AG10803 (cell line): ENCODE results near the gene PRR5L.

Experiments used
- DNase-seq: peaks from one replicate; pipeline ENCODE4 v3.0.0; 2010; ENCODE audit warnings: low read depth
- H3K4me3 ChIP-seq: 2 replicates; pipeline ENCODE4 v1.5.1; 2011; ENCODE audit warnings: mild to moderate bottlenecking, low read length, control low read depth
- CTCF ChIP-seq: conservative IDR thresholded peaks from 2 replicates; pipeline ENCODE4 v1.5.1; 2011; ENCODE audit warnings: mild to moderate bottlenecking, low read length, control low read depth, inconsistent platforms

PRR5L gene

GRCh38 chr11:36459046-36459445 is 163.0 kb downstream of the PRR5L start:
- no peak for TF ChIP-seq CTCF
- DNase-seq = no peak
- H3K4me3 ChIP-seq = no peak overlapping the region

- no peak overlapping the region for H3K4me3 ChIP-seq
- no peak for DNase-seq
- TF ChIP-seq CTCF = no peak
These were observed 164.1 kb downstream of the PRR5L start for GRCh38 chr11:36460220-36460619.

GRCh38 chr11:36462321-36462720 is 166.2 kb downstream of the PRR5L start:
- no peak for DNase-seq
- no peak for TF ChIP-seq CTCF
- no peak overlapping the region for H3K4me3 ChIP-seq

- TF ChIP-seq CTCF = no peak
- no peak overlapping the region for H3K4me3 ChIP-seq
- DNase-seq = peak; percentile 51
These were observed 167.7 kb downstream of the PRR5L start for GRCh38 chr11:36463781-36464180.

- no peak for TF ChIP-seq CTCF
- no peak overlapping the region for H3K4me3 ChIP-seq
- no peak for DNase-seq
These were observed 168.6 kb downstream of the PRR5L start for GRCh38 chr11:36464720-36465119.

- H3K4me3 ChIP-seq = no peak overlapping the region
- TF ChIP-seq CTCF = no peak
- peak; percentile 15 for DNase-seq
These were observed 169.5 kb downstream of the PRR5L start for GRCh38 chr11:36465449-36466163.

GRCh38 chr11:36467012-36467411 is 170.9 kb downstream of the PRR5L start:
- H3K4me3 ChIP-seq = no peak overlapping the region
- DNase-seq = no peak
- no peak for TF ChIP-seq CTCF
